ENCODE data around the gene C9orf50. TPM values are rescaled to one million over a fixed set of nuclear protein-coding genes. Genes with fewer than 3 reads are reported as not detected.

The C9orf50 gene
- total and polyA plus RNA-seq, 2 donors (not counting 3 experiments of a cell fraction or from before 2014, with no cell fraction given): not detected

- dilution Hi-C loops (cut with MboI; ENCODE audit: extremely low pct_ligation_motif_present, low sequenced_read_pairs): no loop called here
- POLR2A ChIA-PET: no interaction called here
- TF ChIP-seq EZH2 (IDR thresholded peaks at IDR 0.05; ENCODE audit: borderline replicate concordance, low read depth, low read length, severe bottlenecking) (peak; percentile 44), MYC (IDR thresholded peaks at IDR 0.05; ENCODE audit: low read depth, low read length) (no peak), MAX (IDR thresholded peaks at IDR 0.05; ENCODE audit: insufficient read depth, insufficient read length) (no peak)
- no TSS peak for BruUV-seq (replicated peaks)
- Histone ChIP-seq H3K4me3 (replicated peaks in 1 of 3; ENCODE audit: insufficient read depth in 1 of 3, low read depth in 1 of 3, low read length in 3 of 3) (no peak overlapping the region), H3K9ac (replicated peaks; ENCODE audit: extremely low read depth, insufficient read depth, low read length) (no peak overlapping the region), H3K4me1 (ENCODE audit: control insufficient read depth, extremely low read depth, insufficient read depth, low read length) (no peaks in the 10 kb centered on the region), H3K27me3 (ENCODE audit: control insufficient read depth in 2 of 2, insufficient read depth in 2 of 2, low read length in 2 of 2) (peaks cover 4 to 11% of the 10 kb centered on the region in 2 experiments), H3K9me1 (replicated peaks; ENCODE audit: control insufficient read depth, extremely low read depth, insufficient read depth, low read length) (no peaks in the 10 kb centered on the region), H3K79me2 (ENCODE audit: control insufficient read depth, insufficient read depth, low read length) (no peaks in the 10 kb centered on the region), H2AFZ (ENCODE audit: low read depth, low read length) (no peak overlapping the region), H3K9me3 (replicated peaks; ENCODE audit: control insufficient read depth, insufficient read depth, low read length) (no peaks in the 10 kb centered on the region), H3K36me3 (ENCODE audit: control insufficient read depth in 2 of 2, extremely low read depth in 1 of 2, insufficient read depth in 2 of 2, low read length in 2 of 2) (no peaks in the 10 kb centered on the region), H3K27ac (ENCODE audit: insufficient read depth, low read depth, low read length) (no peak overlapping the region), H3K4me2 (ENCODE audit: insufficient read depth, low read length) (no peak overlapping the region), H4K20me1 (replicated peaks; ENCODE audit: control insufficient read depth, extremely low read depth, insufficient read depth, low read length) (no peaks in the 10 kb centered on the region)
- DNase-seq (ENCODE audit: low read depth, low spot score) (no peak), FAIRE-seq (no peak)
- CTCF ChIA-PET: interaction anchor here (0.7 kb wide), 1 partner anchor 130 kb away, joined by 4 read pairs; no protein-coding TSS in a partner anchor
- intact Hi-C loops (cut with micrococcal nuclease): no loop called here
Measured at GRCh38 chr9:129667378-129667777, 46.5 kb upstream of the C9orf50 start.

- intact Hi-C loops (cut with micrococcal nuclease): no loop called here
- no peak overlapping the region for H3K4me2 ChIP-seq (ENCODE audit: insufficient read depth, low read length)
- POLR2A ChIA-PET: no interaction called here
Measured at GRCh38 chr9:129666575-129666974, 45.7 kb upstream of the C9orf50 start.

More at GRCh38 chr9:129666575-129666974, 45.7 kb upstream of the C9orf50 start:
- H2AFZ ChIP-seq (ENCODE audit: low read depth, low read length): no peak overlapping the region
- CTCF ChIA-PET: interaction anchor here (0.7 kb wide), 1 partner anchor 129 kb away, joined by 4 read pairs; no protein-coding TSS in a partner anchor
- no peak for DNase-seq (ENCODE audit: low read depth, low spot score)
- H3K4me1 ChIP-seq (ENCODE audit: control insufficient read depth, extremely low read depth, insufficient read depth, low read length): no peaks in the 10 kb centered on the region
- H3K9me3 ChIP-seq (replicated peaks; ENCODE audit: control insufficient read depth, insufficient read depth, low read length): no peaks in the 10 kb centered on the region
- no peaks in the 10 kb centered on the region for H4K20me1 ChIP-seq (replicated peaks; ENCODE audit: control insufficient read depth, extremely low read depth, insufficient read depth, low read length)
- no peak for FAIRE-seq
- no peaks in the 10 kb centered on the region for H3K9me1 ChIP-seq (replicated peaks; ENCODE audit: control insufficient read depth, extremely low read depth, insufficient read depth, low read length)
- no TSS peak for BruUV-seq (replicated peaks)
- H3K27ac ChIP-seq (ENCODE audit: insufficient read depth, low read depth, low read length): no peak overlapping the region
- TF ChIP-seq JUN (IDR thresholded peaks at IDR 0.05; ENCODE audit: borderline replicate concordance, insufficient read depth, insufficient read length, low read depth): no peak
- TF ChIP-seq MYC (IDR thresholded peaks at IDR 0.05; ENCODE audit: low read depth, low read length): no peak
- no peak for TF ChIP-seq MAX (IDR thresholded peaks at IDR 0.05; ENCODE audit: insufficient read depth, insufficient read length)
- TF ChIP-seq POLR2AphosphoS5 (IDR thresholded peaks at IDR 0.05; ENCODE audit: insufficient read depth, low read depth, low read length): no peak
- no peak for TF ChIP-seq EZH2 (IDR thresholded peaks at IDR 0.05; ENCODE audit: borderline replicate concordance, low read depth, low read length, severe bottlenecking)
- TF ChIP-seq POLR2A (IDR thresholded peaks at IDR 0.05; ENCODE audit: low read depth, low read length): no peak
- TF ChIP-seq FOS (IDR thresholded peaks at IDR 0.05; ENCODE audit: borderline replicate concordance, insufficient read depth, low read length): no peak
- no peak for TF ChIP-seq CTCF (IDR thresholded peaks at IDR 0.05; ENCODE audit: extremely low read depth in 1 of 2, insufficient read depth in 1 of 2, low read depth in 1 of 2, low read length in 2 of 2)
- no peak for TF ChIP-seq GATA2 (IDR thresholded peaks at IDR 0.05; ENCODE audit: insufficient read depth, insufficient read length, low read depth, low read length)
- H3K4me3 ChIP-seq (replicated peaks in 1 of 3; ENCODE audit: insufficient read depth in 1 of 3, low read depth in 1 of 3, low read length in 3 of 3): no peak overlapping the region
- dilution Hi-C loops (cut with MboI; ENCODE audit: extremely low pct_ligation_motif_present, low sequenced_read_pairs): no loop called here
- H3K9ac ChIP-seq (replicated peaks; ENCODE audit: extremely low read depth, insufficient read depth, low read length): no peak overlapping the region
- H3K27me3 ChIP-seq (ENCODE audit: control insufficient read depth in 2 of 2, insufficient read depth in 2 of 2, low read length in 2 of 2): peaks cover 4 to 11% of the 10 kb centered on the region in 2 experiments
- no peaks in the 10 kb centered on the region for H3K36me3 ChIP-seq (ENCODE audit: control insufficient read depth in 2 of 2, extremely low read depth in 1 of 2, insufficient read depth in 2 of 2, low read length in 2 of 2)
- H3K79me2 ChIP-seq (ENCODE audit: control insufficient read depth, insufficient read depth, low read length): no peaks in the 10 kb centered on the region
